K562 (cell line): Measurements from ENCODE around the gene PXMP2. TPM values are rescaled to one million over a fixed set of nuclear protein-coding genes. Genes with fewer than 3 reads are reported as not detected.

Source experiments
- CCNT2 ChIP-seq: IDR thresholded peaks from 2 replicates; pipeline ENCODE4 v1.6.1; 2011; ENCODE audit warnings: borderline replicate concordance, low read depth, mild to moderate bottlenecking, moderate library complexity, mixed read lengths, low read length; ENCODE audit not compliant: insufficient read length; ENCODE audit errors: extremely low read depth
- EP400 ChIP-seq: fragments of 450-650 bp; IDR thresholded peaks from 2 replicates; pipeline ENCODE4 v1.6.1; 2017; ENCODE audit warnings: antibody characterized with exemption, mild to moderate bottlenecking, moderate library complexity
- HDAC8 ChIP-seq: fragments of 450-650 bp; IDR thresholded peaks from 2 replicates; pipeline ENCODE4 v1.6.1; 2016; ENCODE audit warnings: mild to moderate bottlenecking, missing genetic modification characterization, moderate library complexity, missing compliant biosample characterization
- MCM2 ChIP-seq: fragments of 450-650 bp; IDR thresholded peaks from 2 replicates; pipeline ENCODE4 v1.6.1; 2017; ENCODE audit warnings: low read depth, mild to moderate bottlenecking
- PHF21A ChIP-seq: fragments of 450-650 bp; IDR thresholded peaks from 2 replicates; pipeline ENCODE4 v1.6.1; 2017; ENCODE audit warnings: low read depth, borderline replicate concordance
- RERE ChIP-seq: sonication (generic); formaldehyde crosslinking; IDR thresholded peaks from 2 replicates; pipeline ENCODE4 v1.8.0; 2023; ENCODE audit warnings: missing genetic modification reagents, mild to moderate bottlenecking, borderline replicate concordance
- TEAD1 ChIP-seq, 2 experiments: fragments of 450-650 bp in 1 of 2; sonication (generic) in 1 of 2; formaldehyde crosslinking; IDR thresholded peaks; 2 replicates each; pipeline versions ENCODE4 v1.4.0 to v1.8.0; 2020 to 2022; ENCODE audit warnings: mild to moderate bottlenecking in 2 of 2, missing genetic modification reagents in 1 of 2
- THRA ChIP-seq: fragments of 450-650 bp; IDR thresholded peaks from 2 replicates; pipeline ENCODE4 v1.6.1; 2017; ENCODE audit warnings: mild to moderate bottlenecking, moderate library complexity
- ZBTB9 ChIP-seq: fragments of 450-650 bp; formaldehyde crosslinking; IDR thresholded peaks from 2 replicates; pipeline ENCODE4 v1.4.0; 2020; ENCODE audit warnings: mild to moderate bottlenecking, moderate library complexity
- ZNF184 ChIP-seq: sonication (generic); formaldehyde crosslinking; IDR thresholded peaks from 2 replicates; pipeline ENCODE4 v1.5.0; 2020; ENCODE audit warnings: missing genetic modification reagents
- ZNF212 ChIP-seq: fragments of 450-650 bp; formaldehyde crosslinking; IDR thresholded peaks from 2 replicates; pipeline ENCODE4 v1.4.0; 2020; ENCODE audit warnings: mild to moderate bottlenecking
- ZNF347 ChIP-seq: fragments of 450-650 bp; formaldehyde crosslinking; IDR thresholded peaks from 2 replicates; pipeline ENCODE4 v1.4.0; 2020; ENCODE audit warnings: low read depth, mild to moderate bottlenecking, moderate library complexity
- ZNF592 ChIP-seq: fragments of 450-650 bp; IDR thresholded peaks from 2 replicates; pipeline ENCODE4 v1.6.1; 2017; ENCODE audit warnings: antibody characterized with exemption, mild to moderate bottlenecking
- polyA plus RNA-seq, 8 experiments: library from polyadenylated mRNA; depleted of rRNA in 4 of 8; stranded (reverse) in 5 of 8; unstranded in 3 of 8; fragments of >200 nt; fragmentation: Nextera tagmentation in 2 of 8; fragmentation: Illumina TruSeq in 1 of 8; extraction: Ambion mirVana in 2 of 8; extraction: Trizol in 1 of 8; gene quantifications; 2 replicates each; pipeline versions ENCODE4 v1.2.1 to v1.2.3, GENCODE V29; 2011 to 2014; ENCODE audit warnings: inconsistent platforms in 1 of 8, missing spikeins in 1 of 8
- total RNA-seq, 7 experiments: library from RNA; depleted of rRNA in 6 of 7; stranded (reverse); fragments of >200 nt in 6 of 7; fragmentation: Illumina TruSeq in 2 of 7; extraction: Trizol in 2 of 7; gene quantifications; 2 replicates each; pipeline versions ENCODE4 v1.2.1 to v1.2.3, GENCODE V29; 2011 to 2021; ENCODE audit warnings: low replicate concordance in 1 of 7

The PXMP2 gene
- total and polyA plus RNA-seq, 9 of the 15 experiments (the other 6 are each of a cell fraction or from before 2014, with no cell fraction given), result 3.0 to 66.1 (median 44.7) TPM

GRCh38 chr12:132710405-132711079 is 23.2 kb downstream of the PXMP2 start, which contains the start of gene PGAM5 (continued):
- TF ChIP-seq ZNF592 (peak; percentile 64; the same call in 1 of the 2 replicates), ZNF212 (CRISPR knock-in tag) (no peak), ZNF347 (CRISPR knock-in tag) (no peak), CCNT2 (peak; percentile 91), ZBTB9 (CRISPR knock-in tag) (peak; percentile 76; the same call in 1 of the 2 replicates), HDAC8 (tag) (no peak), MCM2 (no peak), EP400 (peak; percentile 77), ZNF184 (CRISPR knock-in tag) (no peak), THRA (no peak), RERE (CRISPR knock-in tag) (no peak), PHF21A (no peak), TEAD1 (CRISPR knock-in tag; IDR thresholded peaks at IDR 0.05) (peak in 1 of 2 experiments; percentile 37; a peak in 1 of 4 replicates)
